GM10266 (cell line): ENCODE measurements around the gene GANC.

Source experiments
- DNase-seq: peaks from one replicate; pipeline ENCODE4 v3.0.0; 2012; ENCODE audit errors: extremely low spot score
- CTCF ChIP-seq: IDR thresholded peaks from 2 replicates; pipeline ENCODE4 v1.5.1; 2012; ENCODE audit warnings: mild to moderate bottlenecking, low read depth; ENCODE audit not compliant: control insufficient read depth, insufficient read depth; ENCODE audit errors: missing control alignments

Gene GANC

GRCh38 chr15:42273900-42274701, 1.1 kb downstream of the GANC start:
- DNase-seq: peak; percentile 31
- no peak for TF ChIP-seq CTCF

GRCh38 chr15:42274702-42274989, 1.6 kb downstream of the GANC start:
- DNase-seq: no peak
- no peak for TF ChIP-seq CTCF

- no peak for DNase-seq
Measured at GRCh38 chr15:42275780-42276391, 2.9 kb downstream of the GANC start.

GRCh38 chr15:42276762-42277161, 3.8 kb downstream of the GANC start:
- TF ChIP-seq CTCF: no peak
- no peak for DNase-seq

More at GRCh38 chr15:42275780-42276391, 2.9 kb downstream of the GANC start:
- no peak for TF ChIP-seq CTCF

GRCh38 chr15:42279234-42279723, 6.3 kb downstream of the GANC start:
- DNase-seq: no peak
- no peak for TF ChIP-seq CTCF

GRCh38 chr15:42282344-42282743, 9.3 kb downstream of the GANC start:
- no peak for TF ChIP-seq CTCF
- DNase-seq: no peak

- no peak for DNase-seq
- TF ChIP-seq CTCF: no peak
Measured at GRCh38 chr15:42282926-42283325, 9.9 kb downstream of the GANC start.
